ENCODE results near the gene VPS37B. TPM values are rescaled to one million over a fixed set of nuclear protein-coding genes. Genes with fewer than 3 reads are reported as not detected.

The VPS37B gene
- total and polyA plus RNA-seq, 10 of the 15 experiments (the other 5 are each of a cell fraction or from before 2014, with no cell fraction given): 0.66 to 68.6 (median 39.6) TPM

- Histone ChIP-seq H2AFZ (ENCODE audit: control insufficient read depth, low read depth, low read length) (no peak overlapping the region), H3K9me3 (replicated peaks; ENCODE audit: control insufficient read depth, insufficient read depth, low read length) (no peaks in the 10 kb centered on the region), H3K27ac (ENCODE audit: control insufficient read depth, insufficient read depth) (no peak overlapping the region), H3K79me2 (ENCODE audit: control insufficient read depth, insufficient read depth, low read length) (no peaks in the 10 kb centered on the region), H3K9ac (ENCODE audit: control insufficient read depth, insufficient read depth, low read length) (no peak overlapping the region), H4K20me1 (ENCODE audit: control insufficient read depth, insufficient read depth) (no peaks in the 10 kb centered on the region), H3K4me2 (ENCODE audit: control insufficient read depth, insufficient read depth) (no peak overlapping the region), H3K4me3 (no peak overlapping the region), H3K36me3 (ENCODE audit: control insufficient read depth in 2 of 2, insufficient read depth in 2 of 2, low read length in 1 of 2) (peaks cover 0 to 2% of the 10 kb centered on the region in 2 experiments; a peak in 2 of 4 replicates), H3K4me1 (ENCODE audit: control insufficient read depth, insufficient read depth, low read length) (no peaks in the 10 kb centered on the region), H3K27me3 (replicated peaks in 1 of 2; ENCODE audit: control insufficient read depth in 2 of 2, insufficient read depth in 2 of 2, low read length in 1 of 2) (no peaks in the 10 kb centered on the region; a peak in 1 of 4 replicates)
- TF ChIP-seq MTA2 (IDR thresholded peaks at IDR 0.05; ENCODE audit: low read depth) (no peak), SREBF2 (IDR thresholded peaks at IDR 0.05; ENCODE audit: low read length) (no peak), GABPA (IDR thresholded peaks at IDR 0.05; ENCODE audit: low read depth) (no peak), IKZF1 (conservative IDR thresholded peaks at IDR 0.05) (no peak), ZBED1 (IDR thresholded peaks at IDR 0.05; ENCODE audit: borderline replicate concordance) (no peak), WRNIP1 (IDR thresholded peaks at IDR 0.05; ENCODE audit: borderline replicate concordance, low read depth, low read length) (no peak), EGR1 (IDR thresholded peaks at IDR 0.05; ENCODE audit: borderline replicate concordance in 1 of 2, low read depth in 2 of 2, low read length in 2 of 2) (no peak), RCOR1 (conservative IDR thresholded peaks at IDR 0.05; ENCODE audit: low read depth, low read length) (no peak), NR2C2 (IDR thresholded peaks at IDR 0.05; ENCODE audit: borderline replicate concordance, control insufficient read depth, insufficient read length, low read depth) (no peak), KDM1A (IDR thresholded peaks at IDR 0.05; ENCODE audit: borderline replicate concordance) (no peak), ATF3 (IDR thresholded peaks at IDR 0.05; ENCODE audit: borderline replicate concordance, extremely low read depth, low read depth, low read length) (no peak), FOS (IDR thresholded peaks at IDR 0.05; ENCODE audit: borderline replicate concordance, extremely low read depth, insufficient read length) (no peak), ZBTB33 (IDR thresholded peaks at IDR 0.05) (no peak)
- TF ChIP-seq, protein P1, sequence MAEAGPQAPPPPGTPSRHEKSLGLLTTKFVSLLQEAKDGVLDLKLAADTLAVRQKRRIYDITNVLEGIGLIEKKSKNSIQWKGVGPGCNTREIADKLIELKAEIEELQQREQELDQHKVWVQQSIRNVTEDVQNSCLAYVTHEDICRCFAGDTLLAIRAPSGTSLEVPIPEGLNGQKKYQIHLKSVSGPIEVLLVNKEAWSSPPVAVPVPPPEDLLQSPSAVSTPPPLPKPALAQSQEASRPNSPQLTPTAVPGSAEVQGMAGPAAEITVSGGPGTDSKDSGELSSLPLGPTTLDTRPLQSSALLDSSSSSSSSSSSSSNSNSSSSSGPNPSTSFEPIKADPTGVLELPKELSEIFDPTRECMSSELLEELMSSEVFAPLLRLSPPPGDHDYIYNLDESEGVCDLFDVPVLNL (IDR thresholded peaks at IDR 0.05; ENCODE audit: low read depth, low read length): no peak
- FAIRE-seq: no peak
- BruUV-seq (replicated peaks): no TSS peak
- no peak for DNase-seq (ENCODE audit: low read depth, low spot score)
- RAD21 ChIA-PET (ENCODE audit: unreplicated experiment): no interaction called here
- intact Hi-C loops (cut with micrococcal nuclease; ENCODE audit: unreplicated experiment) (no loop called here), in situ Hi-C loops (cut with MboI) (no loop called here)
- WGBS (ENCODE audit: insufficient coverage, insufficient replicate concordance, low lambda C conversion rate, missing lambda C conversion rate): 65% methylated on average over 36 of the region's 36 CpGs
- POLR2A ChIA-PET: no interaction called here
- CTCF ChIA-PET: interaction anchor here (1.5 kb wide), 1 partner anchor 55 kb away, joined by 5 read pairs; no protein-coding TSS in a partner anchor
- SMC1A ChIA-PET (ENCODE audit: uncharacterized antibody, unreplicated experiment): no interaction called here
- no peak for ATAC-seq
Measured at GRCh38 chr12:122848471-122849351, 47.2 kb downstream of the VPS37B start.

Measured in GM12878 (cell line).